Gastrocnemius medialis (tissue), 4 donors: ENCODE measurements around the gene GPR15LG. TPM values are rescaled to one million over a fixed set of nuclear protein-coding genes. Genes with fewer than 3 reads are reported as not detected.

Experiments
- ATAC-seq, 2 donors: fragments of 150-250 bp; one replicate each; pipeline ENCODE4 v1.9.1; 2016
- DNase-seq, 2 donors: peaks; one replicate each; pipeline ENCODE4 v3.0.0-alpha.2; 2019
- H3K27ac ChIP-seq, 4 donors: fragments of 200-600 bp; sonication (generic); 1 replicate in 1 of 4; 2 replicates in 3 of 4; pipeline ENCODE4 v1.5.1; 2016 to 2018; ENCODE audit warnings: mild to moderate bottlenecking in 2 of 4, moderate library complexity in 1 of 4
- H3K27me3 ChIP-seq, 3 donors: fragments of 200-600 bp; sonication (generic) in 2 of 3; 1 replicate in 1 of 3; 2 replicates in 2 of 3; pipeline versions ENCODE4 v1.5.1 to v1.6.0; 2016 to 2019; ENCODE audit warnings: mild to moderate bottlenecking in 1 of 3, moderate library complexity in 1 of 3
- H3K36me3 ChIP-seq, 2 donors: fragments of 200-600 bp; sonication (generic) in 1 of 2; one replicate each; pipeline ENCODE4 v1.5.1; 2017 to 2018
- H3K4me1 ChIP-seq, 2 donors: fragments of 200-600 bp; sonication (generic) in 1 of 2; one replicate each; pipeline ENCODE4 v1.5.1; 2016 to 2017; ENCODE audit warnings: mild to moderate bottlenecking in 2 of 2
- H3K4me3 ChIP-seq, 4 donors: fragments of 200-600 bp; sonication (generic) in 3 of 4; 1 replicate in 1 of 4; 2 replicates in 3 of 4; pipeline ENCODE4 v1.5.1; 2016 to 2019; ENCODE audit warnings: mild to moderate bottlenecking in 2 of 4
- H3K9me3 ChIP-seq, 3 donors: fragments of 200-600 bp; sonication (generic) in 2 of 3; 1 replicate in 1 of 3; 2 replicates in 2 of 3; pipeline ENCODE4 v1.5.1; 2016 to 2019
- CTCF ChIP-seq, 5 experiments: fragments of 450-650 bp in 3 of 5; fragments of 200-600 bp in 2 of 5; sonication (generic) in 2 of 5; IDR thresholded peaks in 4 of 5; conservative IDR thresholded peaks in 1 of 5; 1 replicate in 4 of 5; 2 replicates in 1 of 5; pipeline ENCODE4 v1.5.1; 2016 to 2019; ENCODE audit warnings: antibody characterized with exemption in 5 of 5, mild to moderate bottlenecking in 3 of 5, moderate library complexity in 3 of 5
- POLR2A ChIP-seq, 2 donors: fragments of 450-650 bp; IDR thresholded peaks; one replicate each; pipeline ENCODE4 v1.6.1; 2017; ENCODE audit warnings: antibody characterized with exemption in 2 of 2, mild to moderate bottlenecking in 2 of 2, moderate library complexity in 2 of 2
- in situ Hi-C, 4 donors: fragments of 200-750 bp; cut with MboI; loops; one replicate each; pipeline versions ENCODE4 v1.15.0 to v1.8.0; 2017; ENCODE audit warnings: low sequenced_read_pairs in 4 of 4
- intact Hi-C: fragments of 100-400 bp; cut with DNase I; formaldehyde crosslinking; loops from one replicate; pipeline ENCODE4 v1.15.1; 2023; ENCODE audit warnings: low total_unique reads
- total RNA-seq, 4 donors: library from RNA; depleted of rRNA; stranded (reverse); fragments of >200 nt; gene quantifications; one replicate each; pipeline versions ENCODE4 v1.1.0 to v1.2.3, GENCODE V29; 2016

Gene GPR15LG
- total RNA-seq, 4 donors from 2014 or later, result 0.92 TPM; not detected in 3

GRCh38 chr10:84226616-84227015 is 53.0 kb downstream of the GPR15LG start:
- no peak for ATAC-seq
- no peak overlapping the region for H3K27ac ChIP-seq
- H3K36me3 ChIP-seq, result no peaks in the 10 kb centered on the region
- TF ChIP-seq CTCF (IDR thresholded peaks at IDR 0.05 in 4 of 5, conservative IDR thresholded peaks at IDR 0.05 in 1 of 5), result no peak
- TF ChIP-seq POLR2A (IDR thresholded peaks at IDR 0.05), result no peak
- in situ Hi-C loops, result no loop called here
- no peaks in the 10 kb centered on the region for H3K27me3 ChIP-seq
- no peaks in the 10 kb centered on the region for H3K4me1 ChIP-seq
- intact Hi-C loops, result no loop called here
- H3K4me3 ChIP-seq, result no peak overlapping the region
- no peak for DNase-seq
- no peaks in the 10 kb centered on the region for H3K9me3 ChIP-seq

GRCh38 chr10:84227810-84228209 is 54.2 kb downstream of the GPR15LG start:
- intact Hi-C loops (no loop called here), in situ Hi-C loops (no loop called here)
- ATAC-seq, result no peak
- H3K36me3 ChIP-seq, result no peaks in the 10 kb centered on the region
- no peak overlapping the region for H3K4me3 ChIP-seq
- TF ChIP-seq CTCF (IDR thresholded peaks at IDR 0.05 in 4 of 5, conservative IDR thresholded peaks at IDR 0.05 in 1 of 5) (no peak), POLR2A (IDR thresholded peaks at IDR 0.05) (no peak)
- no peak overlapping the region for H3K27ac ChIP-seq
- DNase-seq, result no peak
- no peaks in the 10 kb centered on the region for H3K4me1 ChIP-seq
- H3K27me3 ChIP-seq, result no peaks in the 10 kb centered on the region
- H3K9me3 ChIP-seq, result no peaks in the 10 kb centered on the region

GRCh38 chr10:84230359-84230758 is 56.8 kb downstream of the GPR15LG start:
- no peak overlapping the region for H3K27ac ChIP-seq
- H3K4me3 ChIP-seq, result no peak overlapping the region
- in situ Hi-C loops (no loop called here), intact Hi-C loops (no loop called here)
- H3K27me3 ChIP-seq, result no peaks in the 10 kb centered on the region
- no peaks in the 10 kb centered on the region for H3K4me1 ChIP-seq
- peak; percentile 50 to 69 for ATAC-seq
- peak in 1 of 2 donors; percentile 42 for DNase-seq
- TF ChIP-seq CTCF (IDR thresholded peaks at IDR 0.05 in 4 of 5, conservative IDR thresholded peaks at IDR 0.05 in 1 of 5) (no peak), POLR2A (IDR thresholded peaks at IDR 0.05) (no peak)
- H3K9me3 ChIP-seq, result no peaks in the 10 kb centered on the region
- H3K36me3 ChIP-seq, result no peaks in the 10 kb centered on the region

- Histone ChIP-seq H3K36me3 (no peaks in the 10 kb centered on the region), H3K4me1 (no peaks in the 10 kb centered on the region), H3K9me3 (no peaks in the 10 kb centered on the region), H3K27ac (no peak overlapping the region), H3K27me3 (peaks cover 0 to 4% (median 0%) of the 10 kb centered on the region in 3 donors), H3K4me3 (no peak overlapping the region)
- in situ Hi-C loops (no loop called here), intact Hi-C loops (no loop called here)
- TF ChIP-seq POLR2A (IDR thresholded peaks at IDR 0.05) (no peak), CTCF (IDR thresholded peaks at IDR 0.05 in 4 of 5, conservative IDR thresholded peaks at IDR 0.05 in 1 of 5) (no peak)
- DNase-seq, result no peak
- no peak for ATAC-seq
These were observed 58.8 kb downstream of the GPR15LG start for GRCh38 chr10:84232376-84232775.

DNA sequence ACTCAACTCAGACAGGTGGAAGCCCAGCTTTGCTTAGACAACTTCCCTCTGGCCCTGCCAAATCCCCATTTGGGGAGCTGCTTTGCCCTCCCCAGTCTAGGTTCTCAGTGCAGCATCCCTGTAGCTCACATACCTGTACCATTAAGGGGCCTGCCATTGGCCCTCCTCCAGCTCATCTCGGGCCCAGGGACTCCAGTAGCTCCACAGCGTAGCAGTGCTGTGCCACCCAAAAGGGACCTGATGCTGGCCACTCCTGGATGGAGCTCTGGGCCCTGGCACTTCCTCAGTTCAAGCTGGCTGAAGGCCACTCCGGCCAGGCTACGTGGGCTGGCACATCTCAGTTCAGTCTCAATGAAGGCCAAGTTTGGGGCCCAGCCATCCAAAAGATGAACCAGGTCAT is 60.3 kb downstream of the GPR15LG start:
- H3K4me1 ChIP-seq, result no peaks in the 10 kb centered on the region
- TF ChIP-seq POLR2A (IDR thresholded peaks at IDR 0.05), result no peak
- TF ChIP-seq CTCF (IDR thresholded peaks at IDR 0.05 in 4 of 5, conservative IDR thresholded peaks at IDR 0.05 in 1 of 5), result no peak
- in situ Hi-C loops, result no loop called here
- no peaks in the 10 kb centered on the region for H3K36me3 ChIP-seq
- peaks cover 0 to 4% (median 2%) of the 10 kb centered on the region in 3 donors for H3K27me3 ChIP-seq
- H3K27ac ChIP-seq, result no peak overlapping the region
- DNase-seq, result no peak
- intact Hi-C loops, result no loop called here
- no peak overlapping the region for H3K4me3 ChIP-seq
- no peak for ATAC-seq
- H3K9me3 ChIP-seq, result no peaks in the 10 kb centered on the region
